GM12872 (cell line): ENCODE results near the gene PIP4K2C.

Source experiments
- TF ChIP-seq, protein P1 (sequence below): IDR thresholded peaks from 3 replicates; pipeline ENCODE4 v1.5.1; 2011; ENCODE audit warnings: low read depth, mild to moderate bottlenecking, low read length, moderate library complexity; ENCODE audit not compliant: insufficient read depth

Gene PIP4K2C

DNA sequence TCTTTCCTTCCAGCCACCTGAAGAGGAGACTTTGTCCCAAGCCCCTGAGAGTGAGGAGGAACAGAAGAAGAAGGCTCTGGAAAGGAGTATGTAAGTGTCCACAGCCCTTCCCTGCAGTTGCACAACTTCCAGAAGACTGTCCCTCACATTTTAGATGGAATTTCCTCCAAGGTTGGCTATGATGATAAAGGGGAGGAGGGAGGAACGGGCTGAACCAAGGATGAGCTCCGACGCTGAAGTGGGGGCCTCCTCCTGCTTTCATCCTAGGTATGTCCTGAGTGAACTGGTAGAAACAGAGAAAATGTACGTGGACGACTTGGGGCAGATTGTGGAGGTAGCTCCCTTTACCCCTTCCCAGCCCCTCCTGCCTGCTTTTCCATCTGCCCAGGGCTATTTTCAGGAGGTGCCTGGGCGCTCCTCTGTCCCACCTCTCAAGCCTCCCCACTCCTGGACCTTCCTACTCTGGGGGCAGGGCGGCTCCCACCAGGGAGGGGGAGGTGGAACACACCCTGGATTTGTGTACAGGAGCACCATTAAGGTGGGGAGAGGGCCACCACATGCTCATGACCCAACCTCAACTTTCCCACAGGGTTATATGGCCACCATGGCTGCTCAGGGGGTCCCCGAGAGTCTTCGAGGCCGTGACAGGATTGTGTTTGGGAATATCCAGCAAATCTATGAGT is 22.6 kb downstream of the PIP4K2C start:
- TF ChIP-seq, protein P1, sequence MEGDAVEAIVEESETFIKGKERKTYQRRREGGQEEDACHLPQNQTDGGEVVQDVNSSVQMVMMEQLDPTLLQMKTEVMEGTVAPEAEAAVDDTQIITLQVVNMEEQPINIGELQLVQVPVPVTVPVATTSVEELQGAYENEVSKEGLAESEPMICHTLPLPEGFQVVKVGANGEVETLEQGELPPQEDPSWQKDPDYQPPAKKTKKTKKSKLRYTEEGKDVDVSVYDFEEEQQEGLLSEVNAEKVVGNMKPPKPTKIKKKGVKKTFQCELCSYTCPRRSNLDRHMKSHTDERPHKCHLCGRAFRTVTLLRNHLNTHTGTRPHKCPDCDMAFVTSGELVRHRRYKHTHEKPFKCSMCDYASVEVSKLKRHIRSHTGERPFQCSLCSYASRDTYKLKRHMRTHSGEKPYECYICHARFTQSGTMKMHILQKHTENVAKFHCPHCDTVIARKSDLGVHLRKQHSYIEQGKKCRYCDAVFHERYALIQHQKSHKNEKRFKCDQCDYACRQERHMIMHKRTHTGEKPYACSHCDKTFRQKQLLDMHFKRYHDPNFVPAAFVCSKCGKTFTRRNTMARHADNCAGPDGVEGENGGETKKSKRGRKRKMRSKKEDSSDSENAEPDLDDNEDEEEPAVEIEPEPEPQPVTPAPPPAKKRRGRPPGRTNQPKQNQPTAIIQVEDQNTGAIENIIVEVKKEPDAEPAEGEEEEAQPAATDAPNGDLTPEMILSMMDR: no peak

- TF ChIP-seq, protein P1: no peak
Observed at GRCh38 chr12:57614178-57614947, 23.4 kb downstream of the PIP4K2C start.

DNA sequence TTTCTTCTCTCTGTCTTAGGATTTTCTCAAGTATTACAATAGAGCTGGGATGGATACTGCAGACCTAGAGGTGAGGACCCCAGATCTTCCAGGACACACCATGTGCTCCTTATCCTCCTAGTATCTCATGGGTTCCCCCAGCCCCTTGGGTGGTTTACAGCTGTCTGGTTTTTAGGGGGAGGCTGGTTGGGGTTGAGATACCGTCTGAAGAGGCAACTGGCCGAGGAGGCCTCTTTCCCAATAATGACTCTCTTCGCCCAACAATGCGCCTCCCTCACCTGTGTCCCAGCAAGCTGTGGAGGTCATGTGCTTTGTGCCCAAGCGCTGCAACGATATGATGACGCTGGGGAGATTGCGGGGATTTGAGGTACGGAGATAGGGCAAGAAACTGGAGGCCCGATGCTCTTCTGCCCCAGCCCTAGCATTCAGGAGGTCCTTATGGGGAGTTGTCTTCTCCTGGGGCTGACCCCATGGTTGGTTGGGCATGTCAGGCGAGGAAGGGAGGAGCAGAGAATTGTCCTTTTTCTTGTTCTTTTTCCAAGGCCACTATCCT is 24.0 kb downstream of the PIP4K2C start:
- TF ChIP-seq, protein P1: no peak

GRCh38 chr12:57615637-57616036 is 24.6 kb downstream of the PIP4K2C start:
- TF ChIP-seq, protein P1: no peak

DNA sequence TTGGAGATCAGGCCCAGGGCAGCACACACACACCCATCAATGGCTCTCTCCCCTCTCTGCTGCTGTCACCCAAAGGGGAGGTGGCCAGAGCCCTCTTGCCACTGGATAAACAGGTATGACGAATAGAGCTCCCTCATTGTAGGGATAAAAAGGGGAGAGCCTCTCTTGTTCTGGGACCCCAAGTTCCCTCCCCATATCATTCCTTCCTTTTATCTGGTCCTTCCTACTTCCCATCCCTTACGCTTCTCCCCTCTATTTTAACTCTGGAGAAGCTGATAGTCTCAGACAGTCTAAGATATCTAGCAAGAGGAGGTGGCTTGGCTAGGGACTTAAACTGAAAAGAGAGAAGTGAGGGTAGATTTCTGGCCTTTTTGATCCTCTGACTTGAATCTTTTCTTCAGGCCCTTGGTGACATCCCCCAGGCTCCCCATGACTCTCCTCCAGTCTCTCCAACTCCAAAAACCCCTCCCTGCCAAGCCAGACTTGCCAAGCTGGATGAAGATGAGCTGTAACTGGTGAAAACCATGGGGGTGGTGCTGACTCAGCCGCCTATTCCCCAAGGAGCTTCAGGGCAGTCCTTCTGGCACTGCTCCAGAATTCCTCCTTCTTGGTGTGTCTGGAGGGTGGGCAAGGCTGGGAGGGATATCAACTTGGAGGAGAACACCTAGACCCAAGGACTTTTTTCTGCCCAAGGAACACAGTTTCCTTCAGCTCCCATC is 25.6 kb downstream of the PIP4K2C start:
- TF ChIP-seq, protein P1: no peak

GRCh38 chr12:57617942-57618341 is 26.9 kb downstream of the PIP4K2C start:
- TF ChIP-seq, protein P1: no peak

DNA sequence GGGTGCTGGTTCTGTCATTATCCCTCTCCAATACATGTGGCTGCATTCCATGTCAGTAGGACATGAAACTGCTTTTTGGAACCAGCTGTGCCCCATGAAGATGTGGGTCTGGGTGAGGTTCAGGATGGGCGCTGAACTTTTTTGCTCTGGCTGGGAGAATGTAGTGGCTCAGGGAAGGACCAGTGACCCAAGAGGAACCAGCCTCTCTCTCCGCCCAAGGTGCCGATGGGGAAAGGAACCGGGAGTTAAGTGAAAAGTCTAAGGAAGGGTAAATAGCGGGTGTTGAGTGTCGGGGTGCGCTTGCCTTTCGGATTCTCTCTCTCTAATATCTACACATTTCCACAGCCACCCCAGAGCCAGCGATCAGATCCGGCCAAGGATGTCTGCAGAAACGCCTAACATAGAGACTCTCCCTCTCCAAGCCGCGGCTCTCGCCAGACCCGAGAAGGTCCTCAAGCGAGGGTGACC is 28.0 kb downstream of the PIP4K2C start:
- TF ChIP-seq, protein P1: no peak
